Thyroid gland (tissue), 4 donors: ENCODE measurements around the gene ARHGAP4. TPM values are rescaled to one million over a fixed set of nuclear protein-coding genes. Genes with fewer than 3 reads are reported as not detected.
A peak's percentile ranks its signal among the peaks of the same experiment; 100 is the strongest.

Source experiments
- DNase-seq, 2 donors: peaks; one replicate each; pipeline ENCODE4 v3.0.0-alpha.2; 2019
- H3K27ac ChIP-seq, 3 donors: fragments of 200-600 bp; sonication (generic); 1 replicate in 2 of 3; 2 replicates in 1 of 3; pipeline ENCODE4 v1.5.1; 2016 to 2019; ENCODE audit warnings: mild to moderate bottlenecking in 1 of 3, moderate library complexity in 1 of 3
- H3K27me3 ChIP-seq: fragments of 200-600 bp; sonication (generic); one replicate; pipeline ENCODE4 v1.5.1; 2019
- H3K36me3 ChIP-seq, 2 donors: fragments of 200-600 bp; sonication (generic); one replicate each; pipeline ENCODE4 v1.5.1; 2016 to 2019
- H3K4me1 ChIP-seq, 2 donors: fragments of 200-600 bp; sonication (generic); one replicate each; pipeline ENCODE4 v1.5.1; 2017 to 2019
- H3K4me3 ChIP-seq, 3 donors: fragments of 200-600 bp; sonication (generic); replicated peaks in 1 of 3; 1 replicate in 2 of 3; 2 replicates in 1 of 3; pipeline ENCODE4 v1.5.1; 2016; ENCODE audit warnings: mild to moderate bottlenecking in 1 of 3
- H3K9me3 ChIP-seq: fragments of 200-600 bp; sonication (generic); one replicate; pipeline ENCODE4 v1.5.1; 2017
- POLR2A ChIP-seq, 2 donors: fragments of 450-650 bp; IDR thresholded peaks; one replicate each; pipeline ENCODE4 v1.6.1; 2017; ENCODE audit warnings: antibody characterized with exemption in 2 of 2, mild to moderate bottlenecking in 2 of 2, moderate library complexity in 1 of 2
- WGBS, 2 donors: methylation state at CpG; one replicate each; pipeline ENCODE4 v1.1.5; 2017; 5-methylcytosine and 5-hydroxymethylcytosine counted together
- intact Hi-C: fragments of 100-400 bp; cut with DNase I; formaldehyde crosslinking; loops from one replicate; pipeline ENCODE4 v1.15.1; 2023
- total RNA-seq, 4 donors: library from RNA; depleted of rRNA; stranded (reverse); fragments of >200 nt; gene quantifications; one replicate each; pipeline ENCODE4 v1.2.3, GENCODE V29; 2016
- TF ChIP-seq, protein P1 (sequence below), 6 experiments: fragments of 200-600 bp in 3 of 6; fragments of 450-650 bp in 3 of 6; sonication (generic) in 3 of 6; IDR thresholded peaks; one replicate each; pipeline ENCODE4 v1.5.1; 2016 to 2019; ENCODE audit warnings: antibody characterized with exemption in 6 of 6, mild to moderate bottlenecking in 2 of 6, inconsistent platforms in 1 of 6, moderate library complexity in 1 of 6

ARHGAP4 gene
- total RNA-seq, 4 donors from 2014 or later: 6.5 to 37.0 (median 12.2) TPM

DNA sequence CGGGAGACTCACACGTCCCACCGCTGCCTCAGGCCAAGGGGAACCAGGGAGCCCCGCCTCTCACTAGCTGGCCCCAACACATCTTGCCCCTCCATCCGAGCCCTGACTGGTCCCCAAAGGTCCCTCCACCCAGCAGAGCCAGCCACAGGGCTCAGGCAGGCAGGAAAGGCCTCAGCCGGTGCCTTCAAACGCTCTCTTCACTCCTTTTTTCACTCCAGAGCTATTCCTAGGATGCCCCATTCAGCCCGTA is 1.5 kb upstream of the ARHGAP4 start:
- Histone ChIP-seq H3K4me1 (peaks cover 4 to 20% of the 10 kb centered on the region in 2 donors), H3K27me3 (no peaks in the 10 kb centered on the region), H3K36me3 (peaks cover 0 to 5% of the 10 kb centered on the region in 2 donors), H3K27ac (peak overlapping the region; percentile 71 to 83 (median 76)), H3K9me3 (no peaks in the 10 kb centered on the region), H3K4me3 (peak overlapping the region; percentile 18 to 49 (median 20))
- no peak for DNase-seq
- WGBS, 2 donors: 0% methylated on average over 2 to 4 of the region's 8 CpGs
- intact Hi-C loops: no loop called here
- TF ChIP-seq, protein P1, sequence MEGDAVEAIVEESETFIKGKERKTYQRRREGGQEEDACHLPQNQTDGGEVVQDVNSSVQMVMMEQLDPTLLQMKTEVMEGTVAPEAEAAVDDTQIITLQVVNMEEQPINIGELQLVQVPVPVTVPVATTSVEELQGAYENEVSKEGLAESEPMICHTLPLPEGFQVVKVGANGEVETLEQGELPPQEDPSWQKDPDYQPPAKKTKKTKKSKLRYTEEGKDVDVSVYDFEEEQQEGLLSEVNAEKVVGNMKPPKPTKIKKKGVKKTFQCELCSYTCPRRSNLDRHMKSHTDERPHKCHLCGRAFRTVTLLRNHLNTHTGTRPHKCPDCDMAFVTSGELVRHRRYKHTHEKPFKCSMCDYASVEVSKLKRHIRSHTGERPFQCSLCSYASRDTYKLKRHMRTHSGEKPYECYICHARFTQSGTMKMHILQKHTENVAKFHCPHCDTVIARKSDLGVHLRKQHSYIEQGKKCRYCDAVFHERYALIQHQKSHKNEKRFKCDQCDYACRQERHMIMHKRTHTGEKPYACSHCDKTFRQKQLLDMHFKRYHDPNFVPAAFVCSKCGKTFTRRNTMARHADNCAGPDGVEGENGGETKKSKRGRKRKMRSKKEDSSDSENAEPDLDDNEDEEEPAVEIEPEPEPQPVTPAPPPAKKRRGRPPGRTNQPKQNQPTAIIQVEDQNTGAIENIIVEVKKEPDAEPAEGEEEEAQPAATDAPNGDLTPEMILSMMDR (IDR thresholded peaks at IDR 0.05): no peak

DNA sequence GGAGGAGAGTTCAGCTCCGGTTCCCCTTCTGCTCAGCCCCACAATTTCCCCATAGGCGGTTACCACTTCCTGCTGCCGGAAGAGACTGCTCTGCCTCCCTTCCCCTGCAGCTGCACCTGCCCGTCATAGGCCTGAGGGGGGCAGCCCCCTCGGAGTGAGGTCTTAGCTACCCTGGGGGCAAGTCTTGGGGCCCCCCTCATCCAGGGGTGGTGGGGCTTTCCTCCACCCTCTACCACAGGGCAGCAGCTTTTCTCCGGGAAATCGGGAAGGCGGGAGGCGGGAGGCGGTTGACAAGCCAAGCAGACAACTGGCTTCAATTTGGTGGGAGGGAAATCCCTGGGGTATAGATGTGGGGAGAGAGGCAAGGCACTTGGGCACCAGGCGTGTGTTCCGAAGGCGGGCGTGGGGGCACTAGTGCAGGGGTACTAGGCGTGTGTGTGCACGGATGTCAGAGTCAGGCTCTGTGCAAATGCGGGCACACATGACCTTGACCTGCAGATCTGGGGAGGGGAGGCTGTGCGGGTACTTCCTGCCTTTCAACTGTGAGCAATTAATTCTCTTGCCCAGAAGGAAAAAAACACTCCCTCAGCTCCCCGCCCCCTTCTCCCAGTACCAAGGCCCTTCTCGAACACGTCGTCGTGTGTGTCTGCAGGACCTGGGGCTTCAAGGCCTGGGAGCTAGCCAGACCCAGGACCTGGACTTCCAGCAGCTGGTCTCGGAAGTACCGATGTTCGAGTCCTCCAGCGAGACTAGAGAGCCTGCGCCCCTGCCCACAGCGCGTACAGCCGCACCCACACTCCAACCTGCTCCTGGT is 1.0 kb upstream of the ARHGAP4 start:
- no peaks in the 10 kb centered on the region for H3K27me3 ChIP-seq
- no peaks in the 10 kb centered on the region for H3K9me3 ChIP-seq
- H3K4me1 ChIP-seq: peaks cover 4 to 20% of the 10 kb centered on the region in 2 donors
- peak overlapping the region in 2 of 3 donors; percentile 18 to 49 for H3K4me3 ChIP-seq
- 20 to 80% methylated on average over 1 to 3 of the region's 31 CpGs for WGBS, 2 donors
- H3K36me3 ChIP-seq: peaks cover 0 to 5% of the 10 kb centered on the region in 2 donors
- DNase-seq: no peak
- no peak for TF ChIP-seq POLR2A (IDR thresholded peaks at IDR 0.05)
- TF ChIP-seq, protein P1 (IDR thresholded peaks at IDR 0.05): no peak
- intact Hi-C loops: no loop called here
- H3K27ac ChIP-seq: peak overlapping the region; percentile 71 to 83 (median 76)

DNA sequence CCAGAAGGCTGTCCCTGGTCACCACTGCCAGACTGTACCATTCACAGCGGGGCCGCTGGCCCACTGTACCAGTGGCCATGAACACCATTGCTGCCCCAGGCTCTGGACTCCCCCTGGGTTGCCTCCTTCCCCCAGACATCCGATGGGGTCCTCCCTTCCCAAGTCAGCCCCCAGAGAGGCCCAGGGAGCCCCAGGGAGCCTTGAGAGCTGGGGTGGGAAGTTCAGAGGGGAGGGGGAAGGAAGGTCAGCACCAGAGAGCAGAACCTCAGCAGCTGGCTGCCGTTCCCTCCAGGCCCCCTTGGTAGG is 441 bp upstream of the ARHGAP4 start:
- H3K9me3 ChIP-seq: no peaks in the 10 kb centered on the region
- intact Hi-C loops: no loop called here
- no peak for TF ChIP-seq POLR2A (IDR thresholded peaks at IDR 0.05)
- TF ChIP-seq, protein P1 (IDR thresholded peaks at IDR 0.05): no peak
- peaks cover 4 to 20% of the 10 kb centered on the region in 2 donors for H3K4me1 ChIP-seq
- peak overlapping the region in 1 of 3 donors; percentile 83 for H3K27ac ChIP-seq
- DNase-seq: no peak
- no peaks in the 10 kb centered on the region for H3K27me3 ChIP-seq
- no peak overlapping the region for H3K4me3 ChIP-seq
- peaks cover 0 to 1% of the 10 kb centered on the region in 2 donors for H3K36me3 ChIP-seq
- 0% methylated on average over 1 of the region's 4 CpGs; no CpG with 5 or more reads in 1 of the 2 donors for WGBS, 2 donors

DNA sequence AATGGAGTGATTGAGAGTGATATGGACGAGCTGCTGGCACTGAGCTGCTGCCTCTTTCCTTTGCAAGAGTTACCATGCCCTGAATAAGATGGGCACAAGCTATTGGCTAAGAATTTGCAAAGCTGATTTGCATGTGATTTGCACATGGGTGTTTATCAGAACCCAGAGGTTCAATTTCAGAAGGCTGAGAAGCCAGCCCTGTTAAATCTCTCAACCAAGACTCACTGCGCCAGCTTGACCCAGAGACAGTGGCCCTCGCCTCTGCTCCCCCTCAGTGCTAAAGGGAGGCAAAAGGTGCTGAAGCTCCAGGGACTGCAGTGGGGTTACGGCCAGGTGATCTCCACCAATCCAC is 701 bp downstream of the ARHGAP4 start:
- no peak for DNase-seq
- H3K27ac ChIP-seq: no peak overlapping the region
- no peaks in the 10 kb centered on the region for H3K27me3 ChIP-seq
- no peak overlapping the region for H3K4me3 ChIP-seq
- TF ChIP-seq POLR2A (IDR thresholded peaks at IDR 0.05): no peak
- TF ChIP-seq, protein P1 (IDR thresholded peaks at IDR 0.05): no peak
- no peaks in the 10 kb centered on the region for H3K36me3 ChIP-seq
- peaks cover 4 to 20% of the 10 kb centered on the region in 2 donors for H3K4me1 ChIP-seq
- intact Hi-C loops: no loop called here
- no peaks in the 10 kb centered on the region for H3K9me3 ChIP-seq
- WGBS, 2 donors: 88 to 90% methylated on average over 2 to 3 of the region's 4 CpGs

DNA sequence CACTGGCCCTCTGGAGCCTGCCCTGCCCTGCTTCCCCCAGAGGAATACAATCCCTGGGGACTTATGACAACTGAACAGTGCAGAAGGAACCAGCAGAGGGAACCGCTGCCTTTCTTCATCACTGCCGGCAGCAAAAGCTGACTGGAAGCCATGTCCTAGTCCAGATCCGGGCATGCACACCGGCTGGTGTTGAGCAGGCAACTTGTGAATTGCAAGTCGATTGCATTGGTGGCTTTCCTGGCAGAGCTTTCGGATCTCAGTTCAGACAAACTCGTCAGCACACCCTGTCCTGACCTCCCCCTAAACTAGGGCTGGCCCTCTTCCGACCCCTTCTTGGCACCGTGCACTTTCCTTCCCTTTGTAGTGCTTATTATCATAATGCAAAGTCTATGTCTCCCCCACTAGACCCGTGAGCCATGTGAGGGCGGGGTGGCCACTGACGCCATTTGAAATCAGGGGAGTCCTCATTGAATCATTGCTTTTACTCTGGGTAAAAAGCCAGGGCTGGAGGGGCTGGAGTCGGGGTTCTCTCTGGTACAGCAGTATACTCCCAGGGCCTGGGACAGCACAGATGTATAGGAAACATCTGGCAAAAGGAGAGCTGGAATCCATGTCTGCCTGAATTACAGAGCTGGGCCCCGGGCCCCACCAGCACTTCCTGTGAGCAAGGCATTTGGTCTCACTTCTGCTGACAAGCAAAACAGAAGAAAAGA is 1.8 kb downstream of the ARHGAP4 start:
- no peaks in the 10 kb centered on the region for H3K36me3 ChIP-seq
- 48 to 60% methylated on average over 1 to 14 of the region's 14 CpGs for WGBS, 2 donors
- intact Hi-C loops: no loop called here
- no peak for TF ChIP-seq POLR2A (IDR thresholded peaks at IDR 0.05)
- TF ChIP-seq, protein P1 (IDR thresholded peaks at IDR 0.05): no peak
- peaks cover 4 to 20% of the 10 kb centered on the region in 2 donors for H3K4me1 ChIP-seq
- H3K9me3 ChIP-seq: no peaks in the 10 kb centered on the region
- no peak overlapping the region for H3K4me3 ChIP-seq
- H3K27me3 ChIP-seq: no peaks in the 10 kb centered on the region
- no peak for DNase-seq
- H3K27ac ChIP-seq: no peak overlapping the region
